ENCODE measurements around the gene C1orf232. TPM values are rescaled to one million over a fixed set of nuclear protein-coding genes. Genes with fewer than 3 reads are reported as not detected.

Gene C1orf232
- total RNA-seq, 1 donor from 2014 or later, result not detected

- DNase-seq (ENCODE audit: low read depth), result no peak
- peak; percentile 4 for TF ChIP-seq CTCF (conservative IDR thresholded peaks at IDR 0.05; ENCODE audit: low read depth, low read length)
- peak overlapping the region; percentile 52 for H3K4me3 ChIP-seq (ENCODE audit: low read depth, low read length)
Observed at GRCh38 chr1:26161415-26162219, 7.1 kb downstream of the C1orf232 start.

- peak overlapping the region; percentile 52 for H3K4me3 ChIP-seq (ENCODE audit: low read depth, low read length)
- no peak for DNase-seq (ENCODE audit: low read depth)
- no peak for TF ChIP-seq CTCF (conservative IDR thresholded peaks at IDR 0.05; ENCODE audit: low read depth, low read length)
Observed at GRCh38 chr1:26160527-26161414, 8.0 kb downstream of the C1orf232 start.

- no peak for DNase-seq (ENCODE audit: low read depth)
- no peak for TF ChIP-seq CTCF (conservative IDR thresholded peaks at IDR 0.05; ENCODE audit: low read depth, low read length)
- H3K4me3 ChIP-seq (ENCODE audit: low read depth, low read length), result no peak overlapping the region
Observed at GRCh38 chr1:26159743-26160039, 9.1 kb downstream of the C1orf232 start.

- TF ChIP-seq CTCF (conservative IDR thresholded peaks at IDR 0.05; ENCODE audit: low read depth, low read length), result no peak
- no peak for DNase-seq (ENCODE audit: low read depth)
- no peak within 1 kb of the TSS for H3K4me3 ChIP-seq (ENCODE audit: low read depth, low read length)
Observed at GRCh38 chr1:26158908-26159742, 9.6 kb downstream of the C1orf232 start, which contains the start of gene FAM110D. TSS of gene FAM110D (plus strand) at chr1:26159079. CDS start at chr1:26161292, 2,213 bp downstream.

GRCh38 chr1:26158271-26158907 is 10.4 kb downstream of the C1orf232 start:
- TF ChIP-seq CTCF (conservative IDR thresholded peaks at IDR 0.05; ENCODE audit: low read depth, low read length), result no peak
- no peak overlapping the region for H3K4me3 ChIP-seq (ENCODE audit: low read depth, low read length)
- no peak for DNase-seq (ENCODE audit: low read depth)

Measured in epithelial cell of proximal tubule (primary cell).